Muscle layer of duodenum (tissue), 2 donors: ENCODE measurements around the gene CEPT1.

Experiments
- H3K27ac ChIP-seq: one replicate; pipeline ENCODE4 v1.7.0; 2013; ENCODE audit warnings: mild to moderate bottlenecking, low read length
- H3K27me3 ChIP-seq: one replicate; pipeline ENCODE4 v1.7.0; 2013; ENCODE audit warnings: low read depth, mild to moderate bottlenecking, control low read depth, low read length
- H3K36me3 ChIP-seq, 2 donors: one replicate each; pipeline ENCODE4 v1.7.0; 2013; ENCODE audit warnings: low read length in 2 of 2, control low read depth in 1 of 2, mild to moderate bottlenecking in 1 of 2; ENCODE audit not compliant: insufficient read depth in 2 of 2, control insufficient read depth in 1 of 2
- H3K4me1 ChIP-seq, 2 donors: one replicate each; pipeline ENCODE4 v1.7.0; 2013; ENCODE audit warnings: low read length in 2 of 2, mild to moderate bottlenecking in 2 of 2, control low read depth in 1 of 2, moderate library complexity in 1 of 2; ENCODE audit not compliant: insufficient read depth in 2 of 2, control insufficient read depth in 1 of 2
- H3K4me3 ChIP-seq, 2 donors: one replicate each; pipeline ENCODE4 v1.7.0; 2013; ENCODE audit warnings: low read length in 2 of 2, low read depth in 1 of 2, mild to moderate bottlenecking in 1 of 2
- H3K9me3 ChIP-seq, 2 donors: one replicate each; pipeline ENCODE4 v1.7.0; 2013; ENCODE audit warnings: low read length in 2 of 2, control low read depth in 1 of 2, mild to moderate bottlenecking in 1 of 2; ENCODE audit not compliant: control insufficient read depth in 1 of 2
- donor health status: healthy.

The CEPT1 gene

DNA sequence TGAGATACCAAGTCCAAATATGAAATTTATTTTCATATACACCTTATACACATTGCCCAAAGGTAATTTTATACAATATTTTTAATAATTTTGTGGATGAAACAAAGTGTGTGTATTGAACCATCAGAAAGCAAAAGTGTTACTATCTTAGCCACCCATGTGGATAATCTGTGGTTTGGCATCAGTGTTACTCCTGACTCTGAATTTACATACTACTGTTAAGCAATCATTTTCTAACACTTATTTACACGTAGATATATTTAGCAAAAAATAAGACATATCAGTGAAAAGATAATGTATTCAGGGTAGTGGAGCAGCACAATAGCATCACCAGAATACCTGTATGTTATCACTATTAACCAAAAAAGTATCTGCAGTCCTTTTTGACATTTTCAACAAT is 36.7 kb downstream of the CEPT1 start:
- Histone ChIP-seq H3K4me3 (no peak overlapping the region), H3K36me3 (peaks cover 28 to 38% of the 10 kb centered on the region in 2 donors), H3K27me3 (no peaks in the 10 kb centered on the region), H3K27ac (no peak overlapping the region), H3K9me3 (no peaks in the 10 kb centered on the region), H3K4me1 (no peaks in the 10 kb centered on the region)

DNA sequence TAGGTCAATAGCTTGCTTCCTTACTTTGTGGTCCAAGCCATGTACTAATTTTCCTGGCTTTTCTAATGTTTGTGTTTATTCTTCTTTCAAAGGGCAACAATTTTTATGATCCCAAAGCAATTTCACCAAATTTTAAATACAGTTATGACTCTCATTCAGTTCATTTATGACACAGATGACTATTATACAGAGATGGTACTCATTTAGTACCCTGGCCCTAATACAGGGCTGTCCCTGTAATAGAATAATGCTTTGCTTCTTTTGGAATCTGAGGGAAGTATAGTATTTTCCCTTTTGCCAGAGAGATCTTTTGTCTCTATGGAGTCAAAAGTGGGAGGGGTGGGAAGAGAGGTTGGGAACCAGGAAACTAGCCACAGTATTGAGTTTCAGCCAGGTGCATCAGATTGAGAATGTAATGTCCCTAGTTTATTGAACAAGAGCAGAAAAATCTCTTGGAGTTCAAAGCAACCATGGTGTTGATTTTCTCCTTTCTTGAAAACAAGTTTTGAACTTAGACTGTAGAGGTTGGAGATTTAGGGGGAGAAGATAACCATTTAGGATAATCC is 40.0 kb downstream of the CEPT1 start:
- H3K36me3 ChIP-seq, result peaks cover 36 to 37% of the 10 kb centered on the region in 2 donors
- H3K9me3 ChIP-seq, result no peaks in the 10 kb centered on the region

DNA sequence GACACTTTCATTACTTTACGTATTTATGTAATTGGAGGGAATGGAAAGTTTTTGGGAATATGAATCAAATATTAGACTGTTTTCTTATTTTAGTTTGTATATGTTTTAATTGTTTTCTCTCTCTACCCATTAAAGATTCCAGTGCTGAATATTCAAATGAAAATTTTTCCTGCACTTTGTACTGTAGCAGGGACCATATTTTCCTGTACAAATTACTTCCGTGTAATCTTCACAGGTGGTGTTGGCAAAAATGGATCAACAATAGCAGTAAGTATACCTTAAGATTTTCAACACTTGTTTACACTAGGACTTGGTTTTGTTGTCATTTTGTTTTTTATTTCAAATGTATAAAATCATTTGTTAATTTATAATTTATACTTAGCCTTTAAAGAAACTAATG is 42.0 kb downstream of the CEPT1 start:
- Histone ChIP-seq H3K4me1 (no peaks in the 10 kb centered on the region), H3K9me3 (no peaks in the 10 kb centered on the region), H3K27ac (no peak overlapping the region), H3K4me3 (no peak overlapping the region), H3K27me3 (no peaks in the 10 kb centered on the region), H3K36me3 (peaks cover 46 to 53% of the 10 kb centered on the region in 2 donors)

More for the DNA sequence above, 40.0 kb downstream of the CEPT1 start:
- H3K27me3 ChIP-seq, result no peaks in the 10 kb centered on the region
- H3K4me3 ChIP-seq, result no peak overlapping the region
- no peaks in the 10 kb centered on the region for H3K4me1 ChIP-seq
- no peak overlapping the region for H3K27ac ChIP-seq

DNA sequence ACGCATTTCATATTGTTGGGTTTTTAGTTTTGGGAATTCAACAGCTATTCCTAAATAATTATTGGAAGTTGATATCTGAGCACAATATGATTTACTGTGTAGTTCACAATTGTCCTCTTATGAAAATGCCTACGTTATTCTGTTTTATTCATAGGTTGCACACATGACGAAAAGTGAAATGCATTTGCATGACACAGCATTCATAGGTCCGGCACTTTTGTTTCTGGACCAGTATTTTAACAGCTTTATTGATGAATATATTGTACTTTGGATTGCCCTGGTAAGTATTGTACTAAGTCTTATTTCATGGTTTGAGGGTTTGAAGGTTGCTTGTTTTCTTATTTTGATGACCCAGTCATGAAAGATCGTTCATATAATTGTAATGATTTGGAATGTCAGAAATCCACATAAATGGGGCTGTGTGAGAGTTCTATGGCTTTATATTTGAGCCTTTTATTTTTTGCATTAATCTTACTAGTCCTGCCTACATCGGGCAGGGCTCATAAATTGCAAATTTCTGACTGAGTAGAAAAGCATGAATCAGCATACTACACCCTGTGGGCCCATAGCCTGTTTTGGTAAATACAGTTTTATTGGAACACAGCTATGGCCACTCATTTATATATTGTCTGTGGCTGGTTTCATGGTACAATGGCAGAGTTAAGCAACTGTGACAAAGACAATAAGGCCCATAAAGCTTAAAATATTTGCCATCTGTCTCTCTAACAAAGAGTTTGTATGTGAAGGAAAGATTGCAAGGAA is 43.5 kb downstream of the CEPT1 start:
- Histone ChIP-seq H3K27me3 (no peaks in the 10 kb centered on the region), H3K9me3 (no peaks in the 10 kb centered on the region), H3K4me1 (no peaks in the 10 kb centered on the region), H3K4me3 (no peak overlapping the region), H3K36me3 (peaks cover 57 to 60% of the 10 kb centered on the region in 2 donors), H3K27ac (no peak overlapping the region)

- Histone ChIP-seq H3K27ac (no peak overlapping the region), H3K27me3 (no peaks in the 10 kb centered on the region), H3K4me1 (no peaks in the 10 kb centered on the region), H3K9me3 (no peaks in the 10 kb centered on the region), H3K36me3 (peaks cover 57 to 60% of the 10 kb centered on the region in 2 donors), H3K4me3 (no peak overlapping the region)
These were observed 44.6 kb downstream of the CEPT1 start for GRCh38 chr1:111184663-111185062.

DNA sequence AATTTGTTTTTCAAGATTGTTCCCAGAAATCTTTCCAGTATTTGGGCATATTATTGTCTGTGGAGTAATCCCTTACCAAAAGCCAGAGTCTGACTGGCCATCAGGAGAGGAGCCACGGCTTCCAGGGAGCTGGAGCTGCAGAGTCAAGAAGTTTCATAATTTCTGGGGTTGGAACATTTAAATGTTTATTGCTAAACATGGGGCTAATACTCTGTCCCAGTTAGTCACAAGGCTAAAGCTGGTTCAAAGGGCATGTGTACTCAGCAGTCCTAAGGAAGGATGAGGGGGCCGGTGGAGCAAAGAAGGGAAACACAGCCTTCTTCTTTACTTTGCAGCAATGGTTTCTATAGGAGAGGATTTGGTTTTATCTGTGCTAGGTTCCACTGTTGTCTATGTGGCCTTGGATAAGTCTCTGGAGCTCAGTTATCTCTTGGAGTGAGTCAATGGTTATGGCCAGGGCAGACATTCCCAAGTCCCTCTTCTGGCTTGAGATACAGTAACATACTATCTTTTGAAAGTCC is 51.0 kb downstream of the CEPT1 start:
- Histone ChIP-seq H3K4me3 (no peak overlapping the region), H3K27me3 (no peaks in the 10 kb centered on the region), H3K4me1 (peaks cover 25 to 42% of the 10 kb centered on the region in 2 donors), H3K27ac (no peak overlapping the region), H3K9me3 (no peaks in the 10 kb centered on the region), H3K36me3 (peaks cover 29 to 31% of the 10 kb centered on the region in 2 donors)

DNA sequence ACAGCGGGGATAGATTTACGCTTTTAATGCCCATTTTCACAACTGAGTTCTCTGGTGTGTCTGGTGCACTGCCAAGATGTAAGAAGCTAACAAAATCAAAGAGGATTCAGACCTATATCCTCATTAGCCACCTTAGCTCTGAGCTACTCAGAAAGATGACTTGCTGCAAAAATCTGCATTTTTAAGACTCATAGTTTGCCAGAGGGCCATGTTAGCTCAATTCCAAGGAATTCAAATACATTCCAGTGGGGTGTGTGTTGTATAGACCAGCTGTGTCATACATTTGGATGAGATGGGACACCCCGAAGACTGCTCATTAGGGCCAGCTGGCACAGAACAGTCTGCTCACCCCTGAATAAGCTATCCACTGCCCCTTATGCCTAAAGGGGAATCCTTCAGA is 51.5 kb downstream of the CEPT1 start:
- H3K27ac ChIP-seq, result peak overlapping the region; percentile 26
- no peak overlapping the region for H3K4me3 ChIP-seq
- H3K4me1 ChIP-seq, result peaks cover 25 to 42% of the 10 kb centered on the region in 2 donors
- no peaks in the 10 kb centered on the region for H3K27me3 ChIP-seq
- peaks cover 26 to 28% of the 10 kb centered on the region in 2 donors for H3K36me3 ChIP-seq
- H3K9me3 ChIP-seq, result no peaks in the 10 kb centered on the region

DNA sequence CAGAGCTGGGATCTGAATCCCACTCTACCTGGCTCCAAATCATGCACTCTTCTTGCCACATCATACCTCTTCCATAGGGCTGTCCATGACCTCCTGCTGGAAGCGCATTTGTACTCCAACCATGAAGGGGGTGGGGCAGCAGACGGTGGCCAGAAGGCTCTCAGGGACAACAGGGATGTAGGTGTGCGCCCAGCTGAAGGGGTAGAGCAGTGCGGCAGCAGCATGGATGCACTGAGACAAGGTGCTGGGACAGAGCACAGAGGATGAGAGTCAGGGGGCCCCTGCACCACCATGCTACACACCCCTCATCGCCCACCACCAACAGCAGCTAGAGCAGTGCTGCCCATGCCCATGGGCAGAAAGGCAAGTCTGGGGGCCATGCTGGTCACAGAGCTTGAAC is 52.1 kb downstream of the CEPT1 start:
- Histone ChIP-seq H3K27ac (peak overlapping the region; percentile 26), H3K36me3 (peaks cover 20 to 22% of the 10 kb centered on the region in 2 donors), H3K4me1 (peaks cover 25 to 44% of the 10 kb centered on the region in 2 donors), H3K9me3 (no peaks in the 10 kb centered on the region), H3K4me3 (no peak overlapping the region), H3K27me3 (no peaks in the 10 kb centered on the region)

DNA sequence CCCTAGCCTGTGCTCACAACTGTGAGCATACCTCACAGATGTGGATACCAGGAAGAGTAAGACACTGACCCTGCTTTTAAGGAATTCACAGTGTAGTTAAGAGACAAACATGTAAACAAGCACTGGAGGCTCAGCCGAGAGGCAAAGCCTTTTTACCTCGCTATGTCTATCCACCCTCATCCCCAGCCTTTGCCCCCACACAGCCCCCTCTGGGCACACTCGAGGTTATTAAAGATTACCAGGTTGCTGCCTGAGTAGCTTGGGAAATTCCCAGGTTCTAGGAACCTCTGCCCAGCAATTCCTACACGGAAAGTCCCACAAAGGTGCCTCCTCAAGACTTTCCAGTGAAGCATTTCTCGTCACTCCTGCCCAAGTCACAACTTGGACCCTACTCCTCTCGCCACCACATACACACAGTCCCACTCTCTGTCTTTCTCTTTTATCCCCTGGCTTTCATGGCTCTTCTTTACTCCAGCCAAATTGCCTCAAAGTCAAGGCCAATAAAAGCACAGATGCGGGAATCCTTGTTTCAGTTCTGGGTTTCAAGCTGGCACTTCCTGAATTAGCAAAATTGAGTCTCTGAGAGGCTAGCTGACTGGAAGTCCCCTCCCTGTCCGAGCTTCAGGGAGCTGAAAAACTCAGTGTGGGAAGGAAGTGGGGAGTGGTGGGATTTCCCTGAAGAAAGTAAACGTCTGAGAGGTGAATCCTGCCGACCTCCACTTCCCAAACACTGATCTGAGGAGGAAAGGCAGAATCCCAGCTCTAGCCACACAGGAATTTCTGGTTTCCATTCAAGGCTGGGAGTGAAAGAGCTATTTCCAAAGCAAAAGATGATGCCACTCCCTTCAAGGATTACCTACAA is 52.9 kb downstream of the CEPT1 start:
- Histone ChIP-seq H3K27me3 (no peaks in the 10 kb centered on the region), H3K36me3 (peaks cover 12 to 14% of the 10 kb centered on the region in 2 donors), H3K4me3 (no peak overlapping the region), H3K9me3 (no peaks in the 10 kb centered on the region), H3K4me1 (peaks cover 25 to 47% of the 10 kb centered on the region in 2 donors), H3K27ac (peak overlapping the region; percentile 10)

GRCh38 chr1:111193712-111194480 is 53.9 kb downstream of the CEPT1 start:
- Histone ChIP-seq H3K4me3 (no peak overlapping the region), H3K9me3 (no peaks in the 10 kb centered on the region), H3K36me3 (peaks cover 2 to 4% of the 10 kb centered on the region in 2 donors), H3K27me3 (no peaks in the 10 kb centered on the region), H3K4me1 (peaks cover 25 to 47% of the 10 kb centered on the region in 2 donors), H3K27ac (no peak overlapping the region)
